Suprapubic skin (tissue), 4 donors: ENCODE data around the gene SMIM36. TPM values are rescaled to one million over a fixed set of nuclear protein-coding genes. Genes with fewer than 3 reads are reported as not detected.

Source experiments
- DNase-seq, 2 donors: peaks; one replicate each; pipeline ENCODE4 v3.0.0-alpha.2; 2019; ENCODE audit warnings: low spot score in 2 of 2
- H3K27ac ChIP-seq: fragments of 200-600 bp; sonication (generic); one replicate; pipeline ENCODE4 v1.5.1; 2019
- H3K27me3 ChIP-seq: fragments of 200-600 bp; sonication (generic); one replicate; pipeline ENCODE4 v1.5.1; 2019
- H3K36me3 ChIP-seq: fragments of 200-600 bp; sonication (generic); one replicate; pipeline ENCODE4 v1.5.1; 2019
- H3K4me1 ChIP-seq: fragments of 200-600 bp; sonication (generic); one replicate; pipeline ENCODE4 v1.5.1; 2019
- H3K4me3 ChIP-seq: fragments of 200-600 bp; sonication (generic); one replicate; pipeline ENCODE4 v1.5.1; 2019; ENCODE audit warnings: mild to moderate bottlenecking
- H3K9me3 ChIP-seq: fragments of 200-600 bp; sonication (generic); one replicate; pipeline ENCODE4 v1.5.1; 2019
- CTCF ChIP-seq, 2 donors: fragments of 200-600 bp in 1 of 2; fragments of 450-650 bp in 1 of 2; sonication (generic) in 1 of 2; IDR thresholded peaks; one replicate each; pipeline ENCODE4 v1.5.1; 2016 to 2019; ENCODE audit warnings: antibody characterized with exemption in 2 of 2, mild to moderate bottlenecking in 1 of 2, moderate library complexity in 1 of 2
- EP300 ChIP-seq: sonication (generic); formaldehyde crosslinking; IDR thresholded peaks from one replicate; pipeline ENCODE4 v1.6.1; 2017; ENCODE audit warnings: antibody characterized with exemption
- POLR2A ChIP-seq, 2 donors: fragments of 450-650 bp; IDR thresholded peaks; one replicate each; pipeline ENCODE4 v1.6.1; 2017; ENCODE audit warnings: antibody characterized with exemption in 2 of 2, mild to moderate bottlenecking in 2 of 2, moderate library complexity in 2 of 2
- POLR2AphosphoS5 ChIP-seq, 3 donors: sonication (generic); formaldehyde crosslinking; IDR thresholded peaks; one replicate each; pipeline ENCODE4 v1.6.1; 2017; ENCODE audit warnings: antibody characterized with exemption in 3 of 3
- WGBS: methylation state at CpG from one replicate; pipeline ENCODE4 v1.1.5; 2018; 5-methylcytosine and 5-hydroxymethylcytosine counted together
- total RNA-seq, 4 donors: library from RNA; depleted of rRNA; stranded (reverse); fragments of >200 nt; gene quantifications; one replicate each; pipeline ENCODE4 v1.1.0, GENCODE V29; 2016

The SMIM36 gene
- total RNA-seq, 4 donors from 2014 or later, result not detected

GRCh38 chr17:55440391-55440790 is 70.9 kb downstream of the SMIM36 start:
- WGBS, result 24% methylated on average over 3 of the region's 3 CpGs
- no peaks in the 10 kb centered on the region for H3K9me3 ChIP-seq
- no peaks in the 10 kb centered on the region for H3K27me3 ChIP-seq
- no peak for TF ChIP-seq EP300
- no peak for TF ChIP-seq POLR2AphosphoS5 (IDR thresholded peaks at IDR 0.05)
- no peak for TF ChIP-seq POLR2A (IDR thresholded peaks at IDR 0.05)
- no peak for TF ChIP-seq CTCF (IDR thresholded peaks at IDR 0.05)
- H3K4me1 ChIP-seq, result peaks cover 11% of the 10 kb centered on the region
- no peak overlapping the region for H3K4me3 ChIP-seq
- no peak for DNase-seq
- no peaks in the 10 kb centered on the region for H3K36me3 ChIP-seq
- H3K27ac ChIP-seq, result no peak overlapping the region

- DNase-seq, result no peak
- Histone ChIP-seq H3K27me3 (no peaks in the 10 kb centered on the region), H3K4me3 (no peak overlapping the region), H3K36me3 (no peaks in the 10 kb centered on the region), H3K27ac (no peak overlapping the region), H3K9me3 (no peaks in the 10 kb centered on the region), H3K4me1 (peaks cover 29% of the 10 kb centered on the region)
- WGBS, result 22% methylated on average over 5 of the region's 5 CpGs
- no peak for TF ChIP-seq POLR2A (IDR thresholded peaks at IDR 0.05)
- TF ChIP-seq EP300, result no peak
- TF ChIP-seq CTCF (IDR thresholded peaks at IDR 0.05), result no peak
- no peak for TF ChIP-seq POLR2AphosphoS5 (IDR thresholded peaks at IDR 0.05)
Measured at GRCh38 chr17:55437159-55437605, 74.1 kb downstream of the SMIM36 start.

- no peak overlapping the region for H3K27ac ChIP-seq
- H3K4me3 ChIP-seq, result no peak overlapping the region
- no peaks in the 10 kb centered on the region for H3K27me3 ChIP-seq
- H3K4me1 ChIP-seq, result peaks cover 29% of the 10 kb centered on the region
- H3K36me3 ChIP-seq, result no peaks in the 10 kb centered on the region
- DNase-seq, result no peak
- H3K9me3 ChIP-seq, result no peaks in the 10 kb centered on the region
- WGBS, result 55% methylated on average over 4 of the region's 4 CpGs
- TF ChIP-seq POLR2AphosphoS5 (IDR thresholded peaks at IDR 0.05) (no peak), CTCF (IDR thresholded peaks at IDR 0.05) (no peak), EP300 (no peak), POLR2A (IDR thresholded peaks at IDR 0.05) (no peak)
Measured at GRCh38 chr17:55436224-55437158, 74.8 kb downstream of the SMIM36 start.

- H3K36me3 ChIP-seq, result no peaks in the 10 kb centered on the region
- H3K4me1 ChIP-seq, result peaks cover 29% of the 10 kb centered on the region
- WGBS, result 94% methylated on average over 4 of the region's 4 CpGs
- no peak overlapping the region for H3K27ac ChIP-seq
- H3K27me3 ChIP-seq, result no peaks in the 10 kb centered on the region
- no peak overlapping the region for H3K4me3 ChIP-seq
- no peak for DNase-seq
- TF ChIP-seq POLR2A (IDR thresholded peaks at IDR 0.05), result no peak
- no peak for TF ChIP-seq CTCF (IDR thresholded peaks at IDR 0.05)
- TF ChIP-seq POLR2AphosphoS5 (IDR thresholded peaks at IDR 0.05), result no peak
- TF ChIP-seq EP300, result no peak
- H3K9me3 ChIP-seq, result no peaks in the 10 kb centered on the region
Measured at GRCh38 chr17:55435408-55435807, 75.8 kb downstream of the SMIM36 start.

- Histone ChIP-seq H3K27me3 (no peaks in the 10 kb centered on the region), H3K4me3 (no peak overlapping the region), H3K27ac (no peak overlapping the region), H3K9me3 (no peaks in the 10 kb centered on the region), H3K36me3 (no peaks in the 10 kb centered on the region), H3K4me1 (peaks cover 25% of the 10 kb centered on the region)
- no peak for DNase-seq
- TF ChIP-seq POLR2A (IDR thresholded peaks at IDR 0.05), result no peak
- no peak for TF ChIP-seq EP300
- no peak for TF ChIP-seq POLR2AphosphoS5 (IDR thresholded peaks at IDR 0.05)
- TF ChIP-seq CTCF (IDR thresholded peaks at IDR 0.05), result no peak
- 90% methylated on average over 1 of the region's 1 CpG for WGBS
Measured at GRCh38 chr17:55434721-55435120, 76.5 kb downstream of the SMIM36 start.
